Measurements from ENCODE around the gene PLA2G4B. TPM values are rescaled to one million over a fixed set of nuclear protein-coding genes. Genes with fewer than 3 reads are reported as not detected.

Gene PLA2G4B, protein sequence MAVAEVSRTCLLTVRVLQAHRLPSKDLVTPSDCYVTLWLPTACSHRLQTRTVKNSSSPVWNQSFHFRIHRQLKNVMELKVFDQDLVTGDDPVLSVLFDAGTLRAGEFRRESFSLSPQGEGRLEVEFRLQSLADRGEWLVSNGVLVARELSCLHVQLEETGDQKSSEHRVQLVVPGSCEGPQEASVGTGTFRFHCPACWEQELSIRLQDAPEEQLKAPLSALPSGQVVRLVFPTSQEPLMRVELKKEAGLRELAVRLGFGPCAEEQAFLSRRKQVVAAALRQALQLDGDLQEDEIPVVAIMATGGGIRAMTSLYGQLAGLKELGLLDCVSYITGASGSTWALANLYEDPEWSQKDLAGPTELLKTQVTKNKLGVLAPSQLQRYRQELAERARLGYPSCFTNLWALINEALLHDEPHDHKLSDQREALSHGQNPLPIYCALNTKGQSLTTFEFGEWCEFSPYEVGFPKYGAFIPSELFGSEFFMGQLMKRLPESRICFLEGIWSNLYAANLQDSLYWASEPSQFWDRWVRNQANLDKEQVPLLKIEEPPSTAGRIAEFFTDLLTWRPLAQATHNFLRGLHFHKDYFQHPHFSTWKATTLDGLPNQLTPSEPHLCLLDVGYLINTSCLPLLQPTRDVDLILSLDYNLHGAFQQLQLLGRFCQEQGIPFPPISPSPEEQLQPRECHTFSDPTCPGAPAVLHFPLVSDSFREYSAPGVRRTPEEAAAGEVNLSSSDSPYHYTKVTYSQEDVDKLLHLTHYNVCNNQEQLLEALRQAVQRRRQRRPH
- 10 to 100 TPM in 1 of 4 donors, 1 to 10 TPM in 3; 6.2 to 13.0 (median 8.6) TPM for total RNA-seq

DNA sequence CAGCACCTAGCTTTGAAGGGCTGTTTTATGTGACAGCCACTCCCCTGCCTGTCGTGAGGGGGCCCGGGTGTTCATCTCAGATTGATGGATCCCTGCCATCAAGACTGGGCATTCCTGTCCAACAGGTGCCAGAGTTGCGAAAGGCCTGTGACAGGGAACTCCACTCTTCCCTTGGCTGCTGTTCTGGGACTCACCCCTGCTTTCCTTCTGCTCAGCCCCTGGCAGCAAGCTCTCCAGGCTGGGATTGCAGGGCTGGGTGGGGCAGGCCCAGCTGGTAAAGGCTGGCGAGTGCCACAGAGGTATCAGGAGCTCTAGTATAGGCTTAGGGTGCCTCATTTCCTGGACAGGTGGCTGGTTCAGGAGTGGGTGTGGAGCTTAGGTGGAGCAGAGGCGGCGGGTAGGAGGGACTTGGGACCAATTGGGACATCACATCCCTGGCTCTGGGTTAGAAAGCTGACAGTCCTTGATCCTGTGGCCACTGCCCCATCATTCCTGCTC, at the start of gene PLA2G4B:
Gene PLA2G4B (plus strand): TSS at position 448 of the 498 bp plus-strand sequence. CDS start 67 bp downstream, outside the sequence.
- Histone ChIP-seq H3K4me1 (peaks cover 14 to 17% of the 10 kb centered on the region in 2 donors), H3K36me3 (peaks cover 0 to 7% of the 10 kb centered on the region in 2 donors), H3K27ac (peak within 1 kb of the TSS; percentile 54 to 67 (median 55)), H3K4me3 (replicated peaks in 1 of 3) (no peak within 1 kb of the TSS), H3K27me3 (no peaks in the 10 kb centered on the region), H3K9me3 (no peaks in the 10 kb centered on the region)
- intact Hi-C loops (cut with DNase I): no loop called here
- no peak for TF ChIP-seq POLR2A (IDR thresholded peaks at IDR 0.05)
- TF ChIP-seq, protein P1, sequence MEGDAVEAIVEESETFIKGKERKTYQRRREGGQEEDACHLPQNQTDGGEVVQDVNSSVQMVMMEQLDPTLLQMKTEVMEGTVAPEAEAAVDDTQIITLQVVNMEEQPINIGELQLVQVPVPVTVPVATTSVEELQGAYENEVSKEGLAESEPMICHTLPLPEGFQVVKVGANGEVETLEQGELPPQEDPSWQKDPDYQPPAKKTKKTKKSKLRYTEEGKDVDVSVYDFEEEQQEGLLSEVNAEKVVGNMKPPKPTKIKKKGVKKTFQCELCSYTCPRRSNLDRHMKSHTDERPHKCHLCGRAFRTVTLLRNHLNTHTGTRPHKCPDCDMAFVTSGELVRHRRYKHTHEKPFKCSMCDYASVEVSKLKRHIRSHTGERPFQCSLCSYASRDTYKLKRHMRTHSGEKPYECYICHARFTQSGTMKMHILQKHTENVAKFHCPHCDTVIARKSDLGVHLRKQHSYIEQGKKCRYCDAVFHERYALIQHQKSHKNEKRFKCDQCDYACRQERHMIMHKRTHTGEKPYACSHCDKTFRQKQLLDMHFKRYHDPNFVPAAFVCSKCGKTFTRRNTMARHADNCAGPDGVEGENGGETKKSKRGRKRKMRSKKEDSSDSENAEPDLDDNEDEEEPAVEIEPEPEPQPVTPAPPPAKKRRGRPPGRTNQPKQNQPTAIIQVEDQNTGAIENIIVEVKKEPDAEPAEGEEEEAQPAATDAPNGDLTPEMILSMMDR (IDR thresholded peaks at IDR 0.05): no peak
- WGBS, 2 donors: 16 to 66% methylated on average over 3 to 4 of the region's 6 CpGs
- peak; percentile 93 to 95 for DNase-seq

DNA sequence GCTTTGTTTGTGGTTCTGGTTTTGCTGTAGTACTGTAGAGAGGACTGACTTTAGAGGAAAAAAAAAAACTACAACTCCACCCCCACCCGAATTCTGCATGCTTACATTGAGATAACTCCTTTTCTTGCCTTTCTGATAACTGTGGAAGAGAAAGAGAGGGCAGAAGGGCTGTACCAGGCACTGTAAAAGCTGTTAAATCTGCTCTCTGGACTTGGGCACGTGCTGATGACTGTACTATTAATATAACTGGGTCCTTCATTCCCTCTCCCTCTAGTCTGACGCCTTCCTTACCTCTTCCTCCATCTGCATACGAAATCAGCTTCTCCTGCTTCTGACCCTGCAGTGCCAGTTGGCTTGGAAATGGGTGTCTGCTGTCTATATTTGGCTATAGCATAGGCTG, 49.4 kb upstream of the PLA2G4B start:
- 80 to 90% methylated on average over 4 of the region's 4 CpGs for WGBS, 2 donors
- Histone ChIP-seq H3K9me3 (no peaks in the 10 kb centered on the region), H3K36me3 (no peaks in the 10 kb centered on the region), H3K27ac (no peak overlapping the region), H3K4me3 (replicated peaks in 1 of 3) (no peak overlapping the region), H3K4me1 (peaks cover 30 to 46% of the 10 kb centered on the region in 2 donors), H3K27me3 (no peaks in the 10 kb centered on the region)
- TF ChIP-seq, protein P1 (IDR thresholded peaks at IDR 0.05): no peak
- TF ChIP-seq POLR2A (IDR thresholded peaks at IDR 0.05): no peak
- DNase-seq: no peak
- intact Hi-C loops (cut with DNase I): no loop called here

DNA sequence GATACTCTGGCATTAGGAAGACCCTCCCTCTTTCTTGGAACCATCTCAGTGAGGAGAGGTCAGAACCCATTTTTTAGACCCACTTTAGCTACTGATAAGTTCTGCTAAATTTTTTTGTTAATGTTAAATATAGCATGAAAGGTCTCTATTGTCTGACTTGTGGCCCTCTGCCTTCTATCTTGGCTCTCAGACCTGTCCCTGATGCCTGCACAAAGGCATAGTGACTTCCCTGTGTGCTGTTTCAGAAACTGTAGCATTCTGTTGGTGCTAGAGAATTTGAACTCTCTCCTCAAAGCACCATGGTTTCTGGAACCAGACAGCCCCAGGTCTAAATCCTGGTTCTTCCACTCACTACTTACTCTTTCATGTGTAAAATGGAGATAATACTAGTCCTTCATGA, 49.0 kb upstream of the PLA2G4B start:
- no peaks in the 10 kb centered on the region for H3K36me3 ChIP-seq
- H3K27me3 ChIP-seq: no peaks in the 10 kb centered on the region
- H3K4me3 ChIP-seq (replicated peaks in 1 of 3): no peak overlapping the region
- TF ChIP-seq POLR2A (IDR thresholded peaks at IDR 0.05): no peak
- TF ChIP-seq, protein P1 (IDR thresholded peaks at IDR 0.05): no peak
- peak overlapping the region in 1 of 3 donors; percentile 80 for H3K27ac ChIP-seq
- no peaks in the 10 kb centered on the region for H3K9me3 ChIP-seq
- intact Hi-C loops (cut with DNase I): no loop called here
- H3K4me1 ChIP-seq: peaks cover 30 to 46% of the 10 kb centered on the region in 2 donors
- DNase-seq: no peak

DNA sequence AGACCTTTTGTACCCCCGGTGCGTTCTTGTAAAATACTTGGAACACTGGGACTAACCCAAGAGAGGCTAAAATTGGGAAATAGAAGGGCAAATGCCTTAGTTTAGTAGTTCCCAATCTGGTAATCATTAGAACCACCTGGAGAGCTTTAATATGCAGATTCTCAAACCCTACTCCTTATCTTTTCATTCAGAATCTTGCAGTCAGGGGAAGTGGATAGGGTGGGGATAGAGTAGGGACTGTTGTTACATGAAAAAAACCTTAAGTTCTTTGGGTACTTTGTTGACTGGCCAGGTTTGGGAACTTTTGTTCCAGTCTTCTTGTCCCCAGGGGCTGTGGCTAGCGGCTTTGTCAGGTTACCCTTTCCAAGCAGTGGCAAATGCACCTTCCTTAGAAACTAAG, 48.5 kb upstream of the PLA2G4B start:
- H3K36me3 ChIP-seq: no peaks in the 10 kb centered on the region
- H3K27me3 ChIP-seq: no peaks in the 10 kb centered on the region
- intact Hi-C loops (cut with DNase I): no loop called here
- peaks cover 30 to 46% of the 10 kb centered on the region in 2 donors for H3K4me1 ChIP-seq
- WGBS, 2 donors: 92 to 93% methylated on average over 3 of the region's 3 CpGs
- no peaks in the 10 kb centered on the region for H3K9me3 ChIP-seq
- TF ChIP-seq, protein P1 (IDR thresholded peaks at IDR 0.05): no peak
- TF ChIP-seq POLR2A (IDR thresholded peaks at IDR 0.05): no peak
- no peak for DNase-seq
- no peak overlapping the region for H3K4me3 ChIP-seq (replicated peaks in 1 of 3)
- peak overlapping the region; percentile 71 to 86 (median 80) for H3K27ac ChIP-seq
